HG03095 (cell line): ENCODE measurements around the gene KRT26.
"Not testable (repeated sequence)": the region's sequence is repeated elsewhere in the genome, so short reads cannot be mapped to it uniquely, and the experiment has no call there.

Experiments used
- ATAC-seq: cut with Tn5 transposase; IDR thresholded peaks from one replicate; pipeline ENCODE4 v1.9.1; 2021; ENCODE audit warnings: moderate library complexity; ENCODE audit not compliant: unreplicated experiment

The KRT26 gene

DNA sequence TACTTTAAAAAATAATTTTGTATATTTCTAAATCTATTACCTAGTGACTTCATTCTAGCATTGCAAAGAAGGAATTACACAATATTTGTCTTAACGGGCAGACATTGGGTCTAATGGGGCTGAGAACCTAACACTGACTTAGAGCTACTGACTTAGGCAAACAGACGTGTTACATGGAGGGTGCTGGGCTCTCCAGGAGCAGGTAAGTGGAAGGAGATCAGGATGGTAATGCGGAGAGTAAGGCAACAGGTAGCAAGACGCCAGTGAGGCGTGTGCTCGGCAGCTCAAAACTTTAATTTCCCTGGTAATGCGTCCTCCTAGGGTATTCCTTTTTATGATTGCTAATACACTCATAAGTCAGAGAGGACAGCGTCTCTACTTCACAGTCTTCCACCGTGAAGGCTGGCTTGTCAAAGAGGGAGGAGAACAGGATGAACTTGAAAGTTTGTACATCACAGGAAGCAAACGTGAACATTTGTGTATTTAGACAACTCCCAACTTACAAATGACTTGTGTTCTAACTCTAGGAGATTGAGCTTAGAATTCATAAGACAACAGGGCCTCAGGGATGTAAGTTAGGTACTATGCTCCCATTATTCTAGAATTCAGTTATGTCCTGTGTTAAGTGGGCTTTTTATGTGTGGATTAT lies 23.1 kb upstream of the KRT26 start:
- ATAC-seq, result no peak

DNA sequence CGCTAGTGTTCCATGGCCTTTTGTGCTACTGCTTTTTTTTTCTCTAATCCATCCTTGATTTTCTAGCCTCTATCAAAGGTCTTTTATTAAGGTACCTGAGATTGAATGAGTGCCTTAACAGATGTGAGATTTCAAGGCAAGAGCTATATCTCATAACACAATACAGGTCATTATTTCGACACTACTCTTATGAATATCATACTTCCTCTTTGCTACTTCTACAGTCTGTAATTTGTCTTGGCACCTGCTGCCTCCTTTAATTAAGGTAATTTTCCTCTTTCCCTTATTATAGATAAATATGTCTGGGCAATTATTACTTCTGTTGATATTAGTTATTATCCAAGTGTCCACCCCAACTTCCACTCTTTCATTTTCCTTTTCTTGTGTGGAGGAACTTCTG lies 22.5 kb upstream of the KRT26 start:
- ATAC-seq, result no peak

DNA sequence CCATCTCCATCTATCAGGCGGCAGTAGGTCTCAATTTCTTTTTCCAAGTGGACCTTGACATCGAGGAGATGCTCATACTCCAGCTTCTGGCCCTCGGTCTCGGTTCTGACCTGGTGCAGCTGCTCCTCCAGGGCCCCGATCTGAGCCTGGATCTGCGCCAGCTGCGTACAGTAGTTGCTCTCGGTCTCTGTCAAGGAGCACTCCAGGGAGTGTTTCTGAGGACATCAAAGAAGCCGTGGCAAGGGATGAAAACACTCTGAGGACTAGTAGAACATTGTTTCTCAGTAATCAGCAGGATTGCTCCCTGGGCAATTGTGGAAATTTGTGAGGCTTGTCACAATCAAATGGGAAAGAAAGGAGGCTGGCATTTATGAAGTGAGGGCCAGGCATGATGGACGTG lies 21.8 kb upstream of the KRT26 start:
- ATAC-seq, result no peak

DNA sequence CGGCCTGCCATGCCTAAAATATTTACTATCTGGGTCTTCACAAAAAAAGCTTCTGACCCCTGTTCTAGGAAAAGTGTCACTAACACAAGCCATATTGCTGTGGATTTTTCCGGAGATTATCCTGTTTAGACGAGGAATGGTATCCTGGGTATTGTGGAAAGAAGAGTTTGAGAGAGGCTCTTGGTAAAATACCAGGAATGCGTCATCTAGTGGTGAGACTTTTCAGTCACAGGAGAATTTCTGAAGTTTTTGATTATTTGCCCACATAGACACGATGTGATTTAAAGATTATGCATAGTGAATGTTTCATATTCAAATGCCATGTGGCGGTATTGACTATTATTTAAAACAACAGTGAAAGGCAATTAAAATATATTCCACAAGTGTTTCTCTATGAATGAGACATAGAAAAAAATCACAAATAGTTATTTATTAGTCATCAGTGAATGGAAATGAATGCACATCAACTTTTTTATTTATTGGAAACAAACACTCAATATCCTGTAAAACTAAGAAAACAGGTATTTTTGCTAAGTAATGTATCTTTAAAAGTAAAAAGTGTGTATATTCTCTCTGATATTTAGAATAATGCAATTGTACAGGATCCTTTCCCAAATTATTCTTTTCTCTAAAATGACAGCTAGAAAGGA lies 19.9 kb upstream of the KRT26 start:
- no peak for ATAC-seq

DNA sequence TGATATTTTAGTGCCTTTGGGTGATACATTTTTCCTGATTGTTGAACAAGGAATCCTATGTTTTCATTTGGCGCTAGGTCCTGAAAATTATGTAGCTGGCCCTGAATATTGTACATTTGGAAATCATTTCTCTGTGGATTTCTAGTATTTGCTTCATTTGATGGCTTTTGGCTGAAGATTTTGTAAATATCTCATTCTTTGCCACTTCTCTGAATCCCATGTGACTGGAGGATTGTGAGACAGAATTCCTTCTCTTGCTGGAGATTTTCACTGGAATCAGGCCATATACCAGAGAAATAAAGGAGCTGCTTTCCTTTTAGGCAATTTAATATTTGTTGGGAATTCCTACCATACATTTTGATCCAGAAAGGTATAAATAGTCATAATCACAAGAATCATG lies 19.1 kb upstream of the KRT26 start:
- no peak for ATAC-seq

DNA sequence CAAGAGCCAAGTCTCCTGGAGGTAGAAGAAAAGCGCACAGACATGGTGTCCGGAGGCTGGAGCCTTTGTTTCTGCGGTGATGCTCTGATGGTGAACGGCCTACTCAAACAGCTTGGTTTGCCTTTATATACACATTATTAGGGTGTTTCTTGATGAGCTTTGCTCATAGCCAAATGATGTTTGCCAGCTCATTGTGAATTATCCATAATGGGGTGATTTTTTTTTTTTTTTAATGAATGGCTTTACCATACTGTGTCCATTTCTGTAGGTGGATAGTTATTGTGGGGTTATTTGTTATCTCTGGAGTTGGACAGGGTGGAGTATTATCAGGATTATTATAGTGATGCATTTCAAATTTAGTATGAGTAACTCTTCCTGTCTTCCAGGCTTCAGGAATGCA lies 10.4 kb upstream of the KRT26 start, which contains the start of gene KRT27:
TSS of gene KRT27 (minus strand) at position 101 of the 400 bp plus-strand sequence. CDS start at position 44, 57 bp downstream.
- ATAC-seq, result no peak

DNA sequence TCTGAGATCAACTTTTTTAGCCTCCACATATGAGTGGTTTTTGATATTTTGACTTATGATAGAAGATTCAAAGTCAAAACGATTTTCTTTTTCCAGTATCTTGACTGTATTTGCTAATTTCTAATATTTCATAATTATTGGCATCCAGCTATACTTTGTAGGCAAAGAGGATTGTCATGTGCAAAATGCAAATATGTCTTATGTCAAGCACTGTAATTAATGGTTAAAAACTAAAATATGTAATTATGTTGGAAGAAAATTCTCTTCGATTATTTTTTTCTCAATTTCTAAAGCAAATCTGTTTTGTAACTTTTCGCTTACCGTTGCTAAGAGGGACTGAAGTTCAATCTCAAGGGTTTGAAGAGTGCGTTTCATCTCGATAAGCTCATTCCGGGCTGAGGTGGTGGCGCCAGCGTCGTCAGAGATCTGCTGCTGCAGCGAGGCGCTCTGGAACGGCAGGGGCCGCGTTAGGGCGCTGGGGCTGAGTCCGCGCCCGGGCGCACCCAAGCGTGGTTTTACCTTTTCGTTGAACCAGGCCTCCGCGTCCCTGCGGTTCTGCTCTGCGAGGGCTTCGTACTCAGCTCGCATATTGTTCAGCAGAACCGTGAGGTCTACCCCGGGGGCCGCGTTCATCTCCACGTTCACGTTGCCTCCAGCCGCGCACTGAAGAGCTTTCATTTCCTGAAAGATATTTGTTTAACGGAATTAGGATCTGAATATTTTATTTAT lies 7.3 kb upstream of the KRT26 start:
- no peak for ATAC-seq

DNA sequence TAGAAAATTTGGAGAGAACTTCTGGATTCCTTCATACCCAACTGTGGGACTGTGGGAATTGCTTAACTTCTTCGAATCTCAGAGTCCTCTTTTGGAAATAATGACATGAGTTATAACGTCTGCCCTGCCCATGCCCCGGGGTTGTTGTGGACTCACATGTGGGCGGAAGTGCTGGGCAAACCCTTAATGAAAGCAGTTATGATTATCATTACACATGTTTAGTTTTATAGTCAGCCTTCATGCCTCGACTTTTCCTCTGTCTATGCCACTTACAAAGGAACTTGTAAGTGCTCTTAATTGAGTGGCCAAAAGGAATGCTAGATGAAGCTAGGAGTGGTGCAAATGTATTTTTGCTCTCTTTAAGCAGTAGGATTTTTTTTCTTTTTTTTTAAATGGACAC lies 6.5 kb upstream of the KRT26 start:
- ATAC-seq, result no peak

DNA sequence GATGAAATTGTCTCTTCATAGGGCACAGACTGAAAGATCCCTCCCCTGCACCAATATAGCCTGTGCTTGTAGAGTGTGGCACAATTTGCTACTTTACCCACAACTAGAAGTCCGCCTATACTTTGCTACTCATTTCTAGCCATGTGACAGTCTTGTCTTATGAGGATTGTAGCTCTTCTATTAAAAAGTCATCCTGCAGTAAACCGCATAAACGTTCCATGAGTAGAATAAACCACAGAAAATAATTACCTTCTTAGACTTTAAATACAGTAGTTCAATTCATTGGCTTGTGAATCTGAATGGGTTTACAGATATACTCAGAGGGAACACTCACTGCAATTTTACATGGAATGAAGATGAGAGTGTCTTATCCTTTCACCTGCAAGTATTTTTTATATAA lies 6.0 kb upstream of the KRT26 start:
- no peak for ATAC-seq

DNA sequence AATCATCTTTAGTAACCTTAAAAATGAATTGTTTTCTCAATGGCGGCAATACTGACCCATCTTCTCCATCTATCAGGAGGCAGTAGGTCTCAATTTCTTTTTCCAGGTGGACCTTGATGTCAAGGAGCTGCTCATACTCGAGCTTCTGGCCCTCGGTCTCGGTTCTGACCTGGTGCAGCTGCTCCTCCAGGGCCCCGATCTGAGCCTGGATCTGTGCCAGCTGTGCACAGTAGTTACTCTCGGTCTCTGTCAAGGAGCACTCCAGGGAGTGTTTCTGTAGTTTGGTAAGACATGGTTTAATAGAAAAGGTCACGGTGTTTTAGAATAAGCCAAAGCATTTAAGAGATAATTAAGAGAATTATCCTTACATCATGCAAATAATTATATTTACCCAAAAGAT lies 5.5 kb upstream of the KRT26 start:
- no peak for ATAC-seq

DNA sequence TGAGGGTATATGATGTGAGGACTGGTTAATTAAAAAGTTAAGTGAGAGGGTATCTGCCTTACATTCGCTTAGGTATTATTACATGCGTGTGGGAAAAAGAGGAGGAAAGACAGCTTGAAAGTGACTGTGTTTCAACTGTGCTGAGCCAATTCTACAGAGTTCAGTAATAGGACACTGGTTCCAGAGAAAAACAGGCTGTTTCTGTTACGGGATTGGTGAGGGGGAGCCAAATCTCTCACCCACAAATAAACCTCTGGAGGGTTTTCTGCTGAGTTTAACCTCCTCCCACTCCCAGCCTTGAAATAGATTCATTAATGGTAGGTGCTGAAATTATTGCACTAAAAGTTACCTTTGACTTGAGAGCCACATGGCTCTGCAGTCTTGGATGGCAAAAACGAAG lies 3.9 kb upstream of the KRT26 start:
- ATAC-seq, result no peak

DNA sequence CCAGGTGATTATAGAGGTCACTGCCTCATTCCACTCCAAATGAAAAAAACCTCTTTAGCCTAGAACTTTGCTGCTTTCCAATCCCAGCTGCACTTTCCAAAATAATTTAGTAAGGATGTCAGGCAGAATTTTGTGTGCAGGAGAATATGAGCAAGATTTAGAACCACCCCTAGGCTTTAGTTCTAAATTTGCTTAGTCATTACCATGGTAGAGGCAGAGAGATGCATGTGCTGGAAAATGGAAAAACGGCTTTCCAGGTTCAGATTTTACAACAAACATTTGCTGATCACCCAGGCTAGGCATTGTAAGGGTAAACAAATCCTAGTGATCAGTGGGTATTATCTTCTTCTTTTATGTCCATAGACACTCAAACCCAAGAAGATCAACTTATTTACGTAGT lies 6.3 kb downstream of the KRT26 start:
- ATAC-seq, result no peak

DNA sequence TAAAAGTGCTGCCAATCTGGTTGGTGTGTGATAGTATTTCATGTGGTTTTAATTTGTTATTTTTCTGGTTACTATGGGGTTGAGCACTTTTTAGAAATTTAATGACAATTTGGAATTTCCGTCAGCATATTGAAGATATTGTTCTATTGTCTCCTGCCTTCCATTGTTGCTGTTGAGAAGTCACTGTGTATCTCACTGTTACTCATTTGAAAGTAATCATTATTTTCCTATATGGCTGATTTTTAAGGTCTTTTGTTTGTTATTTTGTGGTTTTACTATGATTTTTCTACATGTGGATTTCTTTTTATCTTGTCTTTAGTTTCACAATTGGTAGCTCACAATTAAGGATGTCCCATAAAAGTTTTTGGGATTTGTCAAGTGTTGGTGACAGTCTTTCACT lies 8.2 kb downstream of the KRT26 start:
- no peak for ATAC-seq

DNA sequence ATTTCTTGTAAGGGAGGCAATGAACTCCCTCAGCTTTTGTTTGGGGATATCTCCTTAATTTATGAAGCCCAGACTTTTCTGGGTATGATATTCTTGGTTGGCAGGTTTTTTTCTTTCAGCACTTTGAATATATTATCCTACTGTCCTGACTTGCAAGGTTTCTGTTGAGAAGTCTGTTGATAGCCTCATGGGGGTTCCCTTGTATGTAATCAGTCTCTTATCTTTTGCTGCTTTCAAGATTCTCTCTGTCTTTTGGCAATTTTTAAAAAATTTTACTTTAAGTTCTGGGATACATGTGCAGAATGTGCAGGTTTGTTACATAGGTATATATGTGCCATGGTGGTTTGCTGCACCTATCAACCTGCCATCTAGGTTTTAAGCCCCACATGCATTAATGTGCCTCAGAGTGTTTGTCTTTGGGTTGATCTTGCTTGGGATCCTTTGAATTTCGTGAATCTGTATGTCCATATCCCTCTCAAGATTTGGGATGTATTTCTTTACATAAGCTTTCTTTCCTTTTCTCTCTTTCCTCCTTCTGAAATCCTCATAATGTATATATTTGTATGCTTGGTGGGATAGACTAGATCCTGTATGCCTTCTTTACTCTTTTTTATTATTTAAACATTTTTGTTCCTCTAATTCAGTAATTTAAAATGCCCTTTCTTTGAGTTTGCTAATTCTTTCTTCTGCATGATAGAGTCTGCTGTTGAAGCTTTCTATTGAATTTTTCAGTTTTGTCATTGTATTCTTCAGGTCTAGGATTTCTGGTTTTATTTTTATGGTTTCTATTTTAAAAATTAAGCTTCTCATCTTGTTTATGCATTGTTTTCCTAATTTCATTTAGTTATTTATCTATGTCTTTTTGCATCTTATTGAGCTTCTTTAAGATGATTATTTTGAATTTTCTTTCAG lies 11.6 kb downstream of the KRT26 start:
- no peak for ATAC-seq

DNA sequence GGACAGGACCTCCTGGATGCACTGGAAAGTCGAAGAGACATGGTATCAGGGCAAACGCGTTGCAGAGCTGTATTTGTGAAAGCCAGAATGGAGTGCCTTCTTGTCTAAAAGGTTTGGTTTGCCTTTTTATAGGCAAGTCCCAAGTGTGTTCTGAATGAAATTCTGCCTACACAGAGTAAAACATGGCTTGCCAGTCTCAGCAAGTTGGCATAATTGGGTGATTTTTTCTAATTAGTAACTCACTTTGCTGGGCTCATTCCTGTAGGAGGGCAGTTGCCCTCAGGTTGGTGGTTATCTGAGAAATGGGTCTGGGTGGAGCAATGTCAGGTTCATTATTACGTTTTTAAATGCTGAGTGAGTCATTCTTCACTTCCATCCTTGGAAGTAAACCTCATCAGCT lies 16.8 kb downstream of the KRT26 start, which contains the start of gene KRT25:
TSS of gene KRT25 (minus strand) at position 101 of the 400 bp plus-strand sequence. CDS start at position 41, 60 bp downstream.
- ATAC-seq, result no peak

DNA sequence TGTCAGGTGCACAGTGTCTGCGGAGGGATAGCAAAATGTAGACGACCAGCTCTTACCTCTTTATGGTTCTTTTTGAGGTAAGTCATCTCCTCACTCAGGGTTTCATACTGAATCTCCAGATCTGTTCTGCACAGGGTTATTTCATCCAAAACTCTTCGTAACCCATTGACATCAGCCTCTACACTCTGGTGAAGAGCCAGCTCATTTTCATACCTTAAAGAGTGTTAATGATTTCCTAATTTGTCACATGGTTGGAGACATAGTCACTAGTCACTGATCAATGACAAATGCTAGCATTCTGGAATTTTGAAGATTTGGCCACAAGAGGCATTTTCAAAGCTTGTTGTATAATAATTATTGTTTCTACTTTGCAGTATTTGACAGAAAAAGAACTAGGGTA lies 18.2 kb downstream of the KRT26 start:
- no peak for ATAC-seq

DNA sequence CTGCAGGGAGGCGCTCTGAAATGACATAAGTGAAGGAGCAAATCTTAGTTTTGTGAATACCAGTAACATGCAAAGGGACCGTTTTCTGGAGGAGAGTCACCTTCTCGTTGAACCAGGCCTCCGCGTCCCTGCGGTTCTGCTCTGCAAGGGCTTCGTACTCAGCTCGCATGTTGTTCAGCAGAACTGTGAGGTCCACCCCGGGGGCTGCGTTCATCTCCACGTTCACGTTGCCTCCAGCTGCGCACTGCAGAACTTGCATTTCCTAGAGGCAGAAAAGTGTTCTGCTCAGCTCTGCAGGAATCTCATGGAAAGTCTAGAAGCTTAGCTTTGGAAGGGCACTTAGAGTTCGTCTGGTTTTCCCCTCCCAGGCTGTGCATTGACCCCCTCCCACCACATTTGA lies 20.9 kb downstream of the KRT26 start:
- ATAC-seq, result no peak

DNA sequence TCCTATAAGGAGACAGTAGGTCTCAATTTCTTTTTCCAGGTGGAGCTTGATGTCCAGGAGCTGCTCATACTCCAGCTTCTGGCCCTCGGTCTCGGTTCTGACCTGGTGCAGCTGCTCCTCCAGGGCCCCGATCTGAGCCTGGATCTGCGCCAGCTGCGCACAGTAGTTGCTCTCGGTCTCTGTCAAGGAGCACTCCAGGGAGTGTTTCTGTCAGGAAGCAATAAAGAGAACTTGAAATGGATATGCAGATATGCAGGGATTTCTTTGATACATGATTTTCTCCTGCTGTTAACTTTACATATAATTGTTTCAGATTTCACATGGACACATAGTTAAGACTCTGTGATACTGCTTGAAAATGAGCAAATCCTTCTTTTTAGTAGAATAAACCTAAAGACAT lies 21.6 kb downstream of the KRT26 start:
- no peak for ATAC-seq

DNA sequence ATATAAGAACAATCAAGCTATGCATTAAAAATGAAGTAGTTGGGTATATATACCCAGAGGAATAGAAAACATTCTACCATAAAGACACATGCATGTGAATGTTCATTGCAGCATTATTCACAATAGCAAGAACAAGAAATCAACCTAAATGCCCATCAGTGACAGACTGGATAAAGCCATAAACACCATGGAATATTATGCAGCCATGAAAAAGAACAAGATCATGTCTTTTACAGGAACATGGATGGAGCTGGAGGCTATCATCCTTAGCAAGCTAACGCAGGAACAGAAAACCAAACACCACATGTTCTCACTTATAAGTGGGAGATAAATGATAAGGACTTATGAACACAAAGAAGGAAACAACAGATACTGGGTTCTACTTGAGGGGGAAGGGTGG lies 23.3 kb downstream of the KRT26 start:
- ATAC-seq, result not testable (repeated sequence)

DNA sequence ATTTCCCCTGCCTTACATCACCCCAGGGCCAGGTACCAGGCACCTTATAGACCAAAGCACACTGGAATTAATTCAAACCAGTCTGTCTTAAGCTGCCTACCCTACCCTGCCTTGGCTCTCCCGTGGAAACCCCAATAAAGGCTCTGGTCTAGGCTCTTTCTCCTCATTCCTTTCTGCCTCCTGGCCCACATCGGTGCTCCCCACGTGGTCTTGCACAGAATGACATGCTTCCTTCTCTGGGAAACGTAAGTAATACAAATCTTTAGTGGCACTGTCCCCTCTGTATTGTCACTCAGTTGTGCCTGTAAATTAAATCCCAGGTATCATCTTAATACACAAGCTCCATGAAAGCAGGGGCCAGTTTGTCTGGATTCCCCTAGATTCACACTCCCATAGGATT lies 33.4 kb downstream of the KRT26 start:
- no peak for ATAC-seq

DNA sequence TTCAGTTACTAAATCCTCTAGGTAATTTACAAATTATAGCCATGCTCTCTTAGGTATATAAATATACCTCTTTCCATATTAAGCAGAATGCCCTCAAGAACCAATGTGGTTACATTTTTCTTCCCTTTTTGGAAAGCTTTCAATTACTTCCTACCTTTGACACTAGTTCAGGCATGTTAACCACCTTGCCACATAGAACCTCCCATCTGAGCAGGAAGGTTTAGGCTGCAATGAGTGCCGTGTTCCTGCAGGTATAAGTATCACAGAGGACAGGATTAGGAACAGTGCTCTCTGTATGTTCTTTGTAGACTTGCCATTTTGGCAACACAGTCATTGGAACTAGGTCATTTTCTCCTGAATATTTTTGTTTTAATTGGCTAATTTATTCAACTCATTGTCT lies 37.0 kb downstream of the KRT26 start:
- no peak for ATAC-seq
